ENCODE measurements around the gene RPL27A. TPM values are rescaled to one million over a fixed set of nuclear protein-coding genes. Genes with fewer than 3 reads are reported as not detected.

Gene RPL27A
- total and polyA plus RNA-seq, 2 of the 8 experiments (the other 6 are each of a cell fraction or from before 2014, with no cell fraction given): 1,756 to 1,777 TPM

DNA sequence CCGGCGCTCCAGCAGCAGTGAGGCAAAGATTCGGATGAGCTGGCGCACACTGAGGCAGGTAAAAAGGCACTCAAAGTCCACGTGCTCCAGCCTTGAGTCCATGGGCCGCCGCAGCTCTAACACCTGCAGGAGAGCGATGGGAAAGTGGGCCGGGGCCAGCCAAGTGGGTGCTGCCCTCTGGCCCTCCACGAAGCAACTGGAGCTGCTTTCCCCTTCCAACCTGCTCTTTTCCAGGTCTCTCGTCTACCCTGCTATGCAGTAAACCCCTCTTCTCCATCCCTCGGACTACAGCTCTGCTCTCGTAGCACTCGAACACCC lies 20.0 kb downstream of the RPL27A start:
- no peaks in the 10 kb centered on the region; the same call in 1 of the 2 replicates for H3K23me2 ChIP-seq (ENCODE audit: low read depth, low read length)
- H3K9me3 ChIP-seq (ENCODE audit: insufficient read depth in 2 of 2, low read depth in 1 of 2, low read length in 1 of 2): no peaks in the 10 kb centered on the region
- WGBS, 2 experiments (ENCODE audit: extremely low coverage in 1 of 2, insufficient coverage in 1 of 2, insufficient read length in 1 of 2, insufficient replicate concordance in 2 of 2, low coverage in 1 of 2, low lambda C conversion rate in 2 of 2, missing lambda C conversion rate in 1 of 2): 95% methylated on average over 14 of the region's 14 CpGs; no CpG with 5 or more reads in 1 of the 2 experiments
- CTCF ChIA-PET (ENCODE audit: partially characterized antibody): interaction anchor here (0.5 to 2.2 kb wide), 6 partner anchors 10 to 208 kb away, joined by 3 to 8 read pairs (median 3); partner anchors contain the start of gene AKIP1
- FAIRE-seq (no peak), DNase-seq (ENCODE audit: low read depth in 1 of 2, low spot score in 2 of 2) (no peak)
- H3K27ac ChIP-seq (ENCODE audit: low read depth, low read length): no peak overlapping the region
- H3K4me2 ChIP-seq (ENCODE audit: insufficient read depth in 1 of 2, low read depth in 2 of 2, low read length in 2 of 2): no peak overlapping the region
- no peaks in the 10 kb centered on the region; a peak in 2 of 8 replicates for H3K36me3 ChIP-seq (ENCODE audit: control insufficient read depth in 2 of 4, insufficient read depth in 4 of 4, low read length in 3 of 4)
- H4K8ac ChIP-seq (ENCODE audit: extremely low read depth, insufficient read depth, low read length): no peak overlapping the region
- H3K27me3 ChIP-seq (replicated peaks in 1 of 4; ENCODE audit: control insufficient read depth in 3 of 4, extremely low read depth in 1 of 4, insufficient read depth in 3 of 4, low read length in 3 of 4): no peaks in the 10 kb centered on the region
- no peak overlapping the region for H4K5ac ChIP-seq (ENCODE audit: insufficient read length, low read depth, low read length)
- H3K14ac ChIP-seq (ENCODE audit: insufficient read length): no peak overlapping the region
- peak overlapping the region; percentile 97; the same call in 1 of the 2 replicates for H2AK5ac ChIP-seq (ENCODE audit: low read depth, low read length)
- no peak overlapping the region for H3K4me3 ChIP-seq (ENCODE audit: extremely low read depth in 1 of 4, insufficient read depth in 2 of 4, low read depth in 3 of 4, low read length in 4 of 4)
- no peaks in the 10 kb centered on the region for H4K20me1 ChIP-seq (replicated peaks in 1 of 2; ENCODE audit: control insufficient read depth in 1 of 2, insufficient read depth in 2 of 2, low read length in 2 of 2)
- H2BK5ac ChIP-seq (ENCODE audit: low read depth, low read length): peak overlapping the region; percentile 92; the same call in 1 of the 2 replicates
- H2BK15ac ChIP-seq (ENCODE audit: low read length): peak overlapping the region; percentile 88; the same call in 1 of the 2 replicates
- peaks cover 15 to 30% (median 20%) of the 10 kb centered on the region in 4 experiments; a peak in 6 of 7 replicates for H3K4me1 ChIP-seq (replicated peaks in 1 of 4; ENCODE audit: control insufficient read depth in 3 of 4, insufficient read depth in 4 of 4, low read length in 3 of 4)
- no peak overlapping the region for H3K23ac ChIP-seq (ENCODE audit: insufficient read length)
- peak overlapping the region; percentile 97 for H2BK12ac ChIP-seq (ENCODE audit: low read depth, low read length)
- H4K91ac ChIP-seq (replicated peaks; ENCODE audit: insufficient read length, low read length): no peak overlapping the region
- H3K79me2 ChIP-seq (ENCODE audit: control insufficient read depth in 1 of 2, insufficient read depth in 2 of 2, low read length in 2 of 2): no peaks in the 10 kb centered on the region
- no peak overlapping the region for H3K9ac ChIP-seq (replicated peaks in 1 of 4; ENCODE audit: extremely low read depth in 1 of 4, low read depth in 3 of 4, low read length in 3 of 4)
- no peak overlapping the region for H2BK120ac ChIP-seq (replicated peaks; ENCODE audit: low read depth, low read length)
- H3K18ac ChIP-seq (ENCODE audit: extremely low read depth, low read length): no peak overlapping the region; the same call in 1 of the 2 replicates
- POLR2A ChIA-PET (ENCODE audit: partially characterized antibody): interaction anchor here (1.1 to 11.1 kb wide), 8 partner anchors 10 to 32 kb away, joined by 4 to 248 read pairs (median 6); partner anchors contain the start of genes RPL27A and TRIM66
- no peak overlapping the region for H3K56ac ChIP-seq (replicated peaks; ENCODE audit: insufficient read length, low read depth, low read length)
- no peak overlapping the region for H3K4ac ChIP-seq (replicated peaks; ENCODE audit: insufficient read length, low read depth, low read length)
- H2BK20ac ChIP-seq (ENCODE audit: low read length): peak overlapping the region; percentile 97; the same call in 1 of the 2 replicates
- no peak overlapping the region for H2AFZ ChIP-seq (ENCODE audit: low read length)
- H3K79me1 ChIP-seq (ENCODE audit: low read depth, low read length): no peaks in the 10 kb centered on the region
- TF ChIP-seq RXRA (IDR thresholded peaks at IDR 0.05; ENCODE audit: insufficient read depth, low read depth, low read length) (no peak), NANOG (IDR thresholded peaks at IDR 0.05; ENCODE audit: insufficient read depth, low read depth, low read length, poor library complexity, severe bottlenecking) (no peak), SUZ12 (IDR thresholded peaks at IDR 0.05; ENCODE audit: low read length) (no peak), RBBP5 (IDR thresholded peaks at IDR 0.05; ENCODE audit: borderline replicate concordance, low read depth, low read length) (no peak), EP300 (IDR thresholded peaks at IDR 0.05; ENCODE audit: borderline replicate concordance in 1 of 2, low read depth in 2 of 2, low read length in 2 of 2) (no peak), SP2 (IDR thresholded peaks at IDR 0.05; ENCODE audit: low read length) (no peak), POU5F1 (IDR thresholded peaks at IDR 0.05; ENCODE audit: low read depth, low read length) (no peak), GTF2F1 (IDR thresholded peaks at IDR 0.05; ENCODE audit: borderline replicate concordance, low read depth, low read length) (no peak), SAP30 (IDR thresholded peaks at IDR 0.05; ENCODE audit: insufficient read depth, insufficient replicate concordance, low read length) (no peak), SRF (IDR thresholded peaks at IDR 0.05; ENCODE audit: low read depth, low read length) (no peak), MAFK (IDR thresholded peaks at IDR 0.05; ENCODE audit: low read depth, low read length) (no peak)
- TF ChIP-seq, protein P1, sequence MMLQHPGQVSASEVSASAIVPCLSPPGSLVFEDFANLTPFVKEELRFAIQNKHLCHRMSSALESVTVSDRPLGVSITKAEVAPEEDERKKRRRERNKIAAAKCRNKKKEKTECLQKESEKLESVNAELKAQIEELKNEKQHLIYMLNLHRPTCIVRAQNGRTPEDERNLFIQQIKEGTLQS (IDR thresholded peaks at IDR 0.05; ENCODE audit: insufficient read depth, low read depth, low read length): no peak

All from H1 (cell line).